CD14-positive monocyte (primary cell): ENCODE measurements around the gene C1orf94. TPM values are rescaled to one million over a fixed set of nuclear protein-coding genes. Genes with fewer than 3 reads are reported as not detected.

ENCODE experiments used
- DNase-seq, 3 donors: peaks; one replicate each; pipeline ENCODE4 v3.0.0-alpha.2; 2011 to 2022
- H2AFZ ChIP-seq: 2 replicates; pipeline ENCODE4 v1.6.0; 2012; ENCODE audit warnings: mild to moderate bottlenecking, low read depth, low read length, inconsistent platforms; ENCODE audit not compliant: insufficient read depth, poor library complexity, severe bottlenecking
- H3K27ac ChIP-seq, 2 donors: 1 replicate in 1 of 2; 2 replicates in 1 of 2; pipeline ENCODE4 v1.5.1; 2012 to 2013; ENCODE audit warnings: low read length in 2 of 2, control low read depth in 1 of 2, inconsistent platforms in 1 of 2, low read depth in 1 of 2, mild to moderate bottlenecking in 1 of 2
- H3K27me3 ChIP-seq, 2 donors: one replicate each; pipeline versions ENCODE4 v1.6.0 to v1.6.1; 2011 to 2013; ENCODE audit warnings: low read length in 2 of 2; ENCODE audit not compliant: control insufficient read depth in 2 of 2, insufficient read depth in 2 of 2
- H3K36me3 ChIP-seq, 2 donors: replicated peaks in 1 of 2; 1 replicate in 1 of 2; 2 replicates in 1 of 2; pipeline versions ENCODE4 v1.5.1 to v1.6.1; 2012 to 2013; ENCODE audit warnings: low read length in 2 of 2, control low read depth in 1 of 2, inconsistent platforms in 1 of 2, mild to moderate bottlenecking in 1 of 2; ENCODE audit not compliant: insufficient read depth in 2 of 2, control insufficient read depth in 1 of 2
- H3K4me1 ChIP-seq, 2 donors: 1 replicate in 1 of 2; 2 replicates in 1 of 2; pipeline versions ENCODE4 v1.5.1 to v1.6.1; 2012 to 2013; ENCODE audit warnings: low read length in 2 of 2, control low read depth in 1 of 2, inconsistent platforms in 1 of 2, mild to moderate bottlenecking in 1 of 2, moderate library complexity in 1 of 2; ENCODE audit not compliant: insufficient read depth in 2 of 2, control insufficient read depth in 1 of 2
- H3K4me2 ChIP-seq: replicated peaks from 2 replicates; pipeline ENCODE3; 2012; ENCODE audit warnings: low read length, moderate library complexity, mild to moderate bottlenecking; ENCODE audit not compliant: poor library complexity, severe bottlenecking; ENCODE audit errors: extremely low read depth
- H3K4me3 ChIP-seq, 3 experiments: fragments of 200-600 bp in 1 of 3; sonication (generic) in 1 of 3; replicated peaks in 1 of 3; 1 replicate in 2 of 3; 2 replicates in 1 of 3; pipeline ENCODE4 v1.5.1; 2011 to 2013; ENCODE audit warnings: low read length in 3 of 3, mild to moderate bottlenecking in 3 of 3, control low read depth in 2 of 3, low read depth in 2 of 3, inconsistent platforms in 1 of 3, moderate library complexity in 1 of 3
- H3K79me2 ChIP-seq: 2 replicates; pipeline ENCODE4 v1.6.0; 2012; ENCODE audit warnings: mild to moderate bottlenecking, control low read depth, inconsistent platforms, low read length, moderate library complexity; ENCODE audit not compliant: insufficient read depth
- H3K9ac ChIP-seq: 2 replicates; pipeline ENCODE4 v1.6.0; 2017; ENCODE audit warnings: low read length, mild to moderate bottlenecking; ENCODE audit not compliant: insufficient read depth, poor library complexity, severe bottlenecking
- H3K9me3 ChIP-seq, 2 donors: replicated peaks in 1 of 2; 1 replicate in 1 of 2; 2 replicates in 1 of 2; pipeline versions ENCODE4 v1.5.1 to v1.6.1; 2012 to 2013; ENCODE audit warnings: low read length in 2 of 2, control low read depth in 1 of 2; ENCODE audit not compliant: control insufficient read depth in 1 of 2, insufficient read depth in 1 of 2
- H4K20me1 ChIP-seq: 2 replicates; pipeline ENCODE4 v1.6.0; 2012; ENCODE audit warnings: mild to moderate bottlenecking, low read length, control low read depth, moderate library complexity; ENCODE audit not compliant: insufficient read depth
- H3K27ac Mint-ChIP-seq, 7 donors: one replicate each; pipeline ENCODE4 v1.8.0; 2020; ENCODE audit warnings: mild to moderate bottlenecking in 7 of 7, mixed read lengths in 7 of 7, moderate library complexity in 6 of 7, inconsistent platforms in 2 of 7
- H3K27me3 Mint-ChIP-seq, 3 donors: one replicate each; pipeline ENCODE4 v1.8.0; 2021 to 2022; ENCODE audit warnings: low read depth in 3 of 3, mild to moderate bottlenecking in 3 of 3, mixed read lengths in 3 of 3, moderate library complexity in 3 of 3, inconsistent platforms in 1 of 3
- H3K36me3 Mint-ChIP-seq, 2 donors: one replicate each; pipeline ENCODE4 v1.8.0; 2020; ENCODE audit warnings: mixed read lengths in 2 of 2, inconsistent platforms in 1 of 2, mild to moderate bottlenecking in 1 of 2
- H3K4me1 Mint-ChIP-seq: one replicate; pipeline ENCODE4 v1.8.0; 2020; ENCODE audit warnings: mild to moderate bottlenecking, mixed read lengths
- H3K4me3 Mint-ChIP-seq, 2 donors: one replicate each; pipeline ENCODE4 v1.8.0; 2020; ENCODE audit warnings: mild to moderate bottlenecking in 2 of 2, mixed read lengths in 2 of 2, moderate library complexity in 1 of 2
- H3K9me3 Mint-ChIP-seq, 7 donors: one replicate each; pipeline ENCODE4 v1.8.0; 2020 to 2022; ENCODE audit warnings: mixed read lengths in 7 of 7, mild to moderate bottlenecking in 6 of 7, moderate library complexity in 6 of 7, inconsistent platforms in 2 of 7
- WGBS: methylation state at CpG from one replicate; pipeline ENCODE4 v1.1.5; 2013; ENCODE audit warnings: missing lambda C conversion rate; ENCODE audit not compliant: insufficient coverage; 5-methylcytosine and 5-hydroxymethylcytosine counted together
- intact Hi-C, 2 donors: fragments of 100-400 bp; cut with micrococcal nuclease; formaldehyde crosslinking; loops; one replicate each; pipeline versions ENCODE4 v1.15.0 to v1.15.1; 2023
- polyA plus RNA-seq, 3 donors: library from polyadenylated mRNA; depleted of rRNA in 1 of 3; unstranded in 2 of 3; stranded (reverse) in 1 of 3; fragments of 300-500 nt in 2 of 3; fragments of >200 nt in 1 of 3; fragmentation: Illumina TruSeq in 2 of 3; gene quantifications; 1 replicate in 2 of 3; 2 replicates in 1 of 3; pipeline ENCODE4 v1.2.3, GENCODE V29; 2012 to 2021
- TF ChIP-seq, protein P1 (sequence below): fragments of 200-600 bp; IDR thresholded peaks from one replicate; pipeline ENCODE4 v1.8.0; 2022; ENCODE audit warnings: antibody characterized with exemption, mild to moderate bottlenecking

The C1orf94 gene
- polyA plus RNA-seq, 3 donors = not detected

DNA sequence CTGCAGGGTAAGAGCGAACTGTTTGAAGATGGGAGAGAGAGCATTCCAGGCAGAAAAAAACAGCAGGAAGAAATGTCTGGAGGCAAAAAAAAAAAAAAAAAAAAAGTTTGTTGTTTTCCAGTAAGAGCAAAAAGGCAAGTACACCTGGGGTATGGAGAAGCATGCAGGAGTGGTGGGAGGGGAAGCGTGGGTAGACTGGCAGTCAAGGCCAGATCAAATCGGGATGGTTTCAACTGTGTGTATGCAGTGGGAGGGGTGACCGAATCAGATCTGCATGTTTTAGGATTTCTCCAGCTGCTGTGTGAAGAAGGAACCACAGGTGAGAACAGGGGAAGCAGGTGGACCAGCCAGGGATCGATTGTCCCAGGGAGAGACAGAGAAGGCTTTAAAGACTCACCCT lies 46.4 kb upstream of the C1orf94 start:
- no peak for DNase-seq
- Histone ChIP-seq H3K9me3 (no peaks in the 10 kb centered on the region), H4K20me1 (no peaks in the 10 kb centered on the region), H3K27ac (no peak overlapping the region), H3K79me2 (no peaks in the 10 kb centered on the region), H3K4me2 (no peak overlapping the region), H3K4me1 (no peaks in the 10 kb centered on the region), H3K36me3 (no peaks in the 10 kb centered on the region), H3K4me3 (no peak overlapping the region), H3K27me3 (no peaks in the 10 kb centered on the region), H2AFZ (no peak overlapping the region), H3K9ac (no peak overlapping the region)
- H3K27ac Mint-ChIP-seq = no peak overlapping the region
- H3K9me3 Mint-ChIP-seq = peaks cover 0 to 2% (median 0%) of the 10 kb centered on the region in 7 donors
- no peak overlapping the region for H3K4me3 Mint-ChIP-seq
- TF ChIP-seq, protein P1, sequence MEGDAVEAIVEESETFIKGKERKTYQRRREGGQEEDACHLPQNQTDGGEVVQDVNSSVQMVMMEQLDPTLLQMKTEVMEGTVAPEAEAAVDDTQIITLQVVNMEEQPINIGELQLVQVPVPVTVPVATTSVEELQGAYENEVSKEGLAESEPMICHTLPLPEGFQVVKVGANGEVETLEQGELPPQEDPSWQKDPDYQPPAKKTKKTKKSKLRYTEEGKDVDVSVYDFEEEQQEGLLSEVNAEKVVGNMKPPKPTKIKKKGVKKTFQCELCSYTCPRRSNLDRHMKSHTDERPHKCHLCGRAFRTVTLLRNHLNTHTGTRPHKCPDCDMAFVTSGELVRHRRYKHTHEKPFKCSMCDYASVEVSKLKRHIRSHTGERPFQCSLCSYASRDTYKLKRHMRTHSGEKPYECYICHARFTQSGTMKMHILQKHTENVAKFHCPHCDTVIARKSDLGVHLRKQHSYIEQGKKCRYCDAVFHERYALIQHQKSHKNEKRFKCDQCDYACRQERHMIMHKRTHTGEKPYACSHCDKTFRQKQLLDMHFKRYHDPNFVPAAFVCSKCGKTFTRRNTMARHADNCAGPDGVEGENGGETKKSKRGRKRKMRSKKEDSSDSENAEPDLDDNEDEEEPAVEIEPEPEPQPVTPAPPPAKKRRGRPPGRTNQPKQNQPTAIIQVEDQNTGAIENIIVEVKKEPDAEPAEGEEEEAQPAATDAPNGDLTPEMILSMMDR = no peak
- no peaks in the 10 kb centered on the region for H3K36me3 Mint-ChIP-seq
- WGBS = 96% methylated on average over 3 of the region's 5 CpGs
- H3K27me3 Mint-ChIP-seq = peaks cover 4 to 10% (median 9%) of the 10 kb centered on the region in 3 donors
- no peaks in the 10 kb centered on the region for H3K4me1 Mint-ChIP-seq
- intact Hi-C loops = no loop called here

DNA sequence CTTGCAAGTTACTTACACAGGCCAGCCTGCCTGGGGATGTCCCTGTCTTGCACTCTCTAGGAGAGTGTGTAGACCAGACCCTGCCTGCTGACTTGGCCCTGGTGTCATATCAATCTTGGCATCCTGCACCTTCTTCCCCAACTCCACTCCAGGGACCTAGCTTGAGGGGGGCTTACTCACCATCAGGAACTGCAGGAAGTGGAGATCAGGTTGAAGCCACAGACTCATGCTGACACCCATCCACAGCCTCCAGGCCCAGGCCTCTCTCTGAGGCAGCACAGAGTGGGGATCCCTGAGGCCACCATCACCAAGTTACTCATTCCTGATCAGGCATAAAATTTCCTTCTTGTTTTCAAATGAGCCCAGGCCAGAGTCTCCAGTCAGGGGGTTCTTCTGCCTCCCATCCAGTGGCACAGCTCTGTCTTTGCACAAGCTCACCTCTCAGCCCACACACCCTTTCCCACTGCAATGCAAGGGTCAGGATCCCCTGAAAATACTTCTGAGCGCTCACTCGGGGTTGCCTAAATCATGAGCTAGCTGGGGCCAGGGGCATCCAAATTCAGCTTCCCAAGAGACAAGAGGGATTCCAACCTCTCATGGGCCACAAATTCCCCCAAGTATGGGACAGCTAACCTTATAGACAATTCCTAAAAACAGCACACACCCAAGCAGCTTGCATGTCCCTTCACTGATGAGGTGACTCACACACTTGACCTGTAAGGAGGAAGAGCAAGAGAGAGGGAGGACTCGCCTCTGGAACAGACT lies 45.1 kb upstream of the C1orf94 start:
- Histone ChIP-seq H3K4me1 (no peaks in the 10 kb centered on the region), H3K36me3 (no peaks in the 10 kb centered on the region), H3K27ac (no peak overlapping the region), H3K79me2 (no peaks in the 10 kb centered on the region), H4K20me1 (no peaks in the 10 kb centered on the region), H3K4me3 (no peak overlapping the region), H3K9ac (no peak overlapping the region), H2AFZ (no peak overlapping the region), H3K4me2 (no peak overlapping the region), H3K9me3 (no peaks in the 10 kb centered on the region), H3K27me3 (no peaks in the 10 kb centered on the region)
- peak overlapping the region in 1 of 7 donors; percentile 23 for H3K27ac Mint-ChIP-seq
- H3K27me3 Mint-ChIP-seq = peaks cover 4 to 9% (median 5%) of the 10 kb centered on the region in 3 donors
- no peak for DNase-seq
- no peaks in the 10 kb centered on the region for H3K4me1 Mint-ChIP-seq
- intact Hi-C loops = no loop called here
- WGBS = 100% methylated on average over 2 of the region's 3 CpGs
- TF ChIP-seq, protein P1 = no peak
- peaks cover 0 to 2% (median 0%) of the 10 kb centered on the region in 7 donors for H3K9me3 Mint-ChIP-seq
- H3K36me3 Mint-ChIP-seq = no peaks in the 10 kb centered on the region
- H3K4me3 Mint-ChIP-seq = no peak overlapping the region
